Measurements from ENCODE around the gene TLE3. TPM values are rescaled to one million over a fixed set of nuclear protein-coding genes. Genes with fewer than 3 reads are reported as not detected.
A peak's percentile ranks its signal among the peaks of the same experiment; 100 is the strongest.

TLE3 gene
- total and polyA plus RNA-seq, 2 of the 4 experiments (the other 2 are of a cell fraction) = 6.5 to 16.3 TPM

DNA sequence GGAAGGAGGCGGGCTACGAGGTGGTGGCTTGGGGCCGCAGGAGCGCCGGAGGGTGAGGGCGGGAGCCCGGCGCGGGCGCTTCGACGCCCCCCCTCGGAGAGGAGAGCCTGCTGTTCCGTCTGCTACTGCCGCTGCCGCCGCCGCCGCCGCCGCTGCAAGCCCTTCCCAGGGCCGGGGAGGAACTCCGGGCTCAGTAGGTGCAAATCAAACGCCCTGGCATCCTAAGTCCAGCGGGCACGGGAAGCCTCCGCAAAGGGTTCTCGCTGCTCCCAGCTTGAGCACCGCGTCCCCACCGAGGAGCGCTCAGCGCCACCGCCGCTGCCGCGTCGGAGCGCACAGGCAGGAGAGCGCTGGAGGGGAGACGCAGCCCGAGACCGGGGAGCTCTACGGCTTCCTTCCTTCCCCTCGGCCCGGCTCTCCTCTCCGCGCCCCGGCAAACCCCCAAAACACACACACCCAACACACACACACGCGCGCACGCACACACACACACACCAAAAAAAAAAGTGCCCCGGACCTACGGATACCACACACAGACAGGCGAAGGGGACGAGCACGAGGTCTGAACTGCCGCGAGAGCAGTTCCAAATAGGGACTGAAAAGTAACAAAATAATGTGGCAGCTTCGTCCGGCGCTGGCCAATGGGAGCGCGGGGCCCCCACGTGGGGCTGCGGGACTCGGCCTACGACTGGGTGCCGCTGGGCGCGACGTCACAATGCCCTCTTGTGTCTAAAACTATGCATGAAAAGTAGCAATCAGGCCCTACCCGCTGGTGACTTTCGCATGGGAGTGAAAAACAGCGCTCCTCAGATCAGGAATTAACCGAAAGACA is at the start of gene TLE3 (continued):
- TF ChIP-seq, protein P1, sequence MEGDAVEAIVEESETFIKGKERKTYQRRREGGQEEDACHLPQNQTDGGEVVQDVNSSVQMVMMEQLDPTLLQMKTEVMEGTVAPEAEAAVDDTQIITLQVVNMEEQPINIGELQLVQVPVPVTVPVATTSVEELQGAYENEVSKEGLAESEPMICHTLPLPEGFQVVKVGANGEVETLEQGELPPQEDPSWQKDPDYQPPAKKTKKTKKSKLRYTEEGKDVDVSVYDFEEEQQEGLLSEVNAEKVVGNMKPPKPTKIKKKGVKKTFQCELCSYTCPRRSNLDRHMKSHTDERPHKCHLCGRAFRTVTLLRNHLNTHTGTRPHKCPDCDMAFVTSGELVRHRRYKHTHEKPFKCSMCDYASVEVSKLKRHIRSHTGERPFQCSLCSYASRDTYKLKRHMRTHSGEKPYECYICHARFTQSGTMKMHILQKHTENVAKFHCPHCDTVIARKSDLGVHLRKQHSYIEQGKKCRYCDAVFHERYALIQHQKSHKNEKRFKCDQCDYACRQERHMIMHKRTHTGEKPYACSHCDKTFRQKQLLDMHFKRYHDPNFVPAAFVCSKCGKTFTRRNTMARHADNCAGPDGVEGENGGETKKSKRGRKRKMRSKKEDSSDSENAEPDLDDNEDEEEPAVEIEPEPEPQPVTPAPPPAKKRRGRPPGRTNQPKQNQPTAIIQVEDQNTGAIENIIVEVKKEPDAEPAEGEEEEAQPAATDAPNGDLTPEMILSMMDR (conservative IDR thresholded peaks at IDR 0.05; ENCODE audit: low read depth, low read length) = peak; percentile 43
- TF ChIP-seq MAFK (IDR thresholded peaks at IDR 0.05; ENCODE audit: low read depth, low read length) = no peak
- peak; percentile 91 for TF ChIP-seq POLR2A (IDR thresholded peaks at IDR 0.05; ENCODE audit: low read depth, low read length)
- no peak for TF ChIP-seq CEBPB (IDR thresholded peaks at IDR 0.05; ENCODE audit: low read depth, low read length)
